Dermis blood vessel endothelial cell (primary cell): ENCODE data around the gene SERPINB2. TPM values are rescaled to one million over a fixed set of nuclear protein-coding genes. Genes with fewer than 3 reads are reported as not detected.

Experiments
- DNase-seq: peaks from one replicate; pipeline ENCODE4 v3.0.0; 2010
- total RNA-seq: library from RNA; depleted of rRNA; stranded (reverse); fragments of >200 nt; gene quantifications from 2 replicates; pipeline ENCODE4 v1.2.3, GENCODE V29; 2014

The SERPINB2 gene, protein sequence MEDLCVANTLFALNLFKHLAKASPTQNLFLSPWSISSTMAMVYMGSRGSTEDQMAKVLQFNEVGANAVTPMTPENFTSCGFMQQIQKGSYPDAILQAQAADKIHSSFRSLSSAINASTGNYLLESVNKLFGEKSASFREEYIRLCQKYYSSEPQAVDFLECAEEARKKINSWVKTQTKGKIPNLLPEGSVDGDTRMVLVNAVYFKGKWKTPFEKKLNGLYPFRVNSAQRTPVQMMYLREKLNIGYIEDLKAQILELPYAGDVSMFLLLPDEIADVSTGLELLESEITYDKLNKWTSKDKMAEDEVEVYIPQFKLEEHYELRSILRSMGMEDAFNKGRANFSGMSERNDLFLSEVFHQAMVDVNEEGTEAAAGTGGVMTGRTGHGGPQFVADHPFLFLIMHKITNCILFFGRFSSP
- not detected in 2 replicates for total RNA-seq

DNA sequence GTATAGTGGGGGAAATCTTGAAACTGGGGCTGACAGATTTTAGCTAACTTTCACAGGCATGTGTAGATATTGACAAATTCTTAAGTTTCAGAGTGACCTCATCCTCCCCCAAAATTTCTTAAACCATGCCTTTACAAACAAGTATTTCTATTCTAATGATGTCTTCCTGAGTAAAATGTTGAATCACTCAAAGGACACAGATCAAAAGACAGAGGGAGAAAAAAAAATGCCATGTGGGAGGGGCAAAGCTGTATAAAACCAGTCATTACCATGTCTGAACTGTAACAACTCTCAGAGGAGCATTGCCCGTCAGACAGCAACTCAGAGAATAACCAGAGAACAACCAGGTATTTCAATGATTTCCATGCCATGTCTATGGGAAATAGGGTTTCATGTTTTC lies at the start of gene SERPINB2:
Gene SERPINB2, plus strand, starts transcription at position 282 of the 400 bp plus-strand sequence. CDS start 3,740 bp downstream, outside the sequence.
- no peak for DNase-seq

DNA sequence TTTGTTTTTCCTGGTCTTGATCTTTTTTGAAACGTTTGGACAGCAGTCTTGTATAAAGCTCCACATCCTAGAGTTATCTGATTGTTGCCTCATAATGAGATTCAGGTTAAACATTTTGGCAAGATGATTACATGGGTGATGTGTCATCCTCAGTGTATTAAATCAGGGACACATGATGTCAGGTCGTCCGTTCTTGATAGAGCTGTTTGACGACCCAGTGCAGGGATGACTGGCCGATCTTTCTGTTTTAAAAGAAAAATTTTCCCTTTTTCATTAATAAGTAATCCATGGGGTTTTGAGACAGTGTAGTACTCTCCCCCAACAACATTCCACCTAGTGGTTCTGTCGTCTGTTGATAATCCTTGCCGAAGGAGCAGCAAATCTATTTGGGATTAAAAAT lies 44.5 kb upstream of the SERPINB2 start:
- DNase-seq, result no peak

DNA sequence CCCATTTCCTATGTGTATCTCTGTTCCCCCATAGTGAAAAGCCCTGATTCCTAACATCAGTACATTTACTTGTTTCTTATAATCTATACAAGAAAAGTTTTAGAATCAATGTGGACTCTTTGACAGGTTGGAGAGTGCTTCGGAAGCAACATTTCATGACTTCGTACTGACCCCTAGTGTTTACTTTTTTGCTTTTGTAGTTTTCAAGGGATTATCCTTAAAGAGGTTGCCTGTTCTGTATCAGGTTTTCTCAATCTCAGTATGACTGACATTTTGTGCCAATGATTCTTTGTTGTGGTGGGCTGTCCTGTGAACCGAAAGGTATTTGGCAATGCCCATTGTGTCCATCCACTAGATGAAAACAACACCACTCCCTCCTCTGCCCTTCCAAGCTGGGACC lies 43.3 kb upstream of the SERPINB2 start:
- DNase-seq, result peak; percentile 47

DNA sequence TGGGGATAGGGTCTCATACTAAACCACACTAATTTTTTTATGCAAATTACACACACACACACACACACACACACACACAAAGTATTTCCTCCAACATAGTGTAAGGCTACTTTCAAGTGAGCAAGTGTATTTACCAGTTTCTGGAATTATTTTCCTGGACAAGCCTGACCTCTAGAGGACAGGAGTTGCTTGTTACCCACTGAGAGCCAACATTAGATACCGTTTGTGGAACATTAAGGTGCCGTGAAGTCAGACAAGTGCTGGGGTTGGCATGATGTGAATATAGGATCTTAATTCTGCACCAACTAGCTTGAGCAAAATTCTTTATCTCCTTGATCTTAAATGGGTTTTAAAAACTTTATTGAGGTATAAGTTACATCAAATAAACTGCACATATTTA lies 39.3 kb upstream of the SERPINB2 start:
- peak; percentile 72 for DNase-seq

DNA sequence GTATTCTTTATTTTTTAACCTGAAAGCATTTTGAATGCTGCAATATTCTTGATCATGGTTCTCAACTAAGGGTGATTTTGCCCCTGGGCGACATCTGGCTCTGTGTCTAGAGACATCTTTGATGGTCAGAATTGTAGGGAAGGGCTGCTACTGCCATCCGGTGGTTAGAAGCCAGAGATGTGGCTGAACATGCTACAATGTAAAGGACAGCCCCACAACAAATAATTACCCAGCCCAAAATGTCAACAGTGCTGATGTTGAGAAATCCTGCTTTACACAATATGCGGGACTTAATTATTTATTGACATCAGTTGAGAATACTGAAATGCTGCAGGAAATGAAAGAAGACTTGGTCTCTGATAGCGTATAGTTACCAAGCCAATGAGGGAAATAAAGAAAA lies 37.5 kb upstream of the SERPINB2 start:
- DNase-seq, result peak; percentile 35

DNA sequence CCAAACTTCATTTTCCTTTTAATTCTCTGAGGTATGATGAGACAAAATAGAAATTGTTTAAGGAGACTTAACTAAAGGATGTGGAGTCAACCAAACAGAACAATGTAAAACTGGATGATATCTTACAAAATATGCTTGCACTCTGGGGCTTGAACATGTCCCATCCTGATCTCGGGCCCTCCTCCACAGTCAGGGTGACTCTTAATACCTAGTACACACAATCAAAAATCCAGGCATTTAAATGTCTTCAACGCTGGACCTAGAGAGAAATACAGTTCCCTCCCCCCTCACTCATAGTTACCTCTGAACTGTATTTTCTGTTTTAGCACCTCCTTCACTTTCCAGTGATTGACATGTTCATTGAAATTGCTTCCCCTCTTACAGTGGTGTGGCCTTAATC lies 36.9 kb upstream of the SERPINB2 start:
- DNase-seq, result no peak

DNA sequence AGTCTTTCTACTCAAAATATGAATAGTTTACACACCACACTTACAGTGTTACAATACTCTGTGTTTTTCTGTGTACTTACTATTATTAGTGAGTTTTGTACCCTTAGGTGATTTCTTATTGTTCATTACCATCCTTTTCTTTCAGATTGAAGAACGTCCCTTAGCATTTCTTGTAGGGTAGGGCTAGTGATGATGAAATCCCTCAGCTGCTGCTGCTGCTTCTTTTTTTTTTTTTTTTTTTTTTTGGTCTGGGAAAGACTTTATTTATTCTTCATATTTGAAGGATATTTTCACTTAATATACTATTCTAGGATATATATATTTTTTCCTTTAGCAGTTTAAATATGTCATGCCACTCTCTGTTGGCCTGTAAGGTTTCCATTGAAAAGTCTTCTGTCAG lies 29.0 kb upstream of the SERPINB2 start:
- no peak for DNase-seq

DNA sequence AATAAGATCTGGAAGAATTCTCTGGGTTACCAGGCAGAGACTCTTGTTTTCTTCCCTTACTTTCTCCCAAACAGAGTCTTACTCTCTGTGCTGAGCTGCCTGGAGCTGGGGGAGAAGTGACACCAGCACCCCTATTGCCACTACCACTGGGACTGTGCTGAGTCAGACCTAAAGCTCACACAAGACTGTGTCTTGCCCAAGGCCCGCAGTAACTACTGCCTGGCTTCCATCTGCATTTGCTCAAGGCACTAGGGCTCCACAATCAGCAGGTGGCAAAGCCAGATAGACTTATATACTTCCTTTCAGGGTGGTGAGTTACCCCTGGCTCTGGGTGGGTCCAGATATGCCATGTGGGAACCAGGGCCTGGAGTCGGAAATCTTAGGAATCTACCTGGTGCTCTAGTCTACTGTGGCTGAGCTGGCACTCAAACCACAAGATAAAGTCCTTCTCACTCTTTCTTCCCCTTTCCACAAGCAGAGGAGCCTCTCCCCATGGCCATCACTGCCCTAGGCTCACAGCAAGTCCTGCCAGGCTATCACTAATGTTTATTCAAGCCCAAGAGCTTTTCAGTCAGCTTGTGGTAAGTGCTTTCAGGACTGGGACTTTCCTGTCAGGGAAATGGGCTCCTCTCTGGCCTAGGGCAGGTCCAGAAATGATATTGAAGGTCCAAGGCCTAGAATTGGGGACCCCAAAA lies 27.6 kb upstream of the SERPINB2 start:
- no peak for DNase-seq

DNA sequence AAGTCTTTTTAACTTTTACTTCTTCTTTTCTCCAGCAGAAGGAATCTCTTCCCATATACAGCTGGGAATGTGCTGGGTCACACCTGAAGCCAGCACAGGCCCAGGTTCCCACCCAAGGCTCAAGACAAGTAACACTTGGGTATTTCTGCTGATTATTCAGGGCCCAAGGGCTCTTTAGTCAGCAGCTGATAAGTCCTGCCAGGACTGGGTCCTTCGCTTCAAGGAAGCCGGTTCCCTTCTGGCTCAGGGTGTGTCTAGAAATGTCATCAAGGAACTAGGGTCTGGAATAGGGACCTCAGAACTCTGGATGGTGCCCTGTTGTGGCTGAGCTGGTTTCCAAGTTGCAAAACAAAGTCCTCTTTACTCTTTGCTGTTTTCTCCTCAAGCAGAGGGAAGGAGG lies 27.0 kb upstream of the SERPINB2 start:
- DNase-seq, result no peak

DNA sequence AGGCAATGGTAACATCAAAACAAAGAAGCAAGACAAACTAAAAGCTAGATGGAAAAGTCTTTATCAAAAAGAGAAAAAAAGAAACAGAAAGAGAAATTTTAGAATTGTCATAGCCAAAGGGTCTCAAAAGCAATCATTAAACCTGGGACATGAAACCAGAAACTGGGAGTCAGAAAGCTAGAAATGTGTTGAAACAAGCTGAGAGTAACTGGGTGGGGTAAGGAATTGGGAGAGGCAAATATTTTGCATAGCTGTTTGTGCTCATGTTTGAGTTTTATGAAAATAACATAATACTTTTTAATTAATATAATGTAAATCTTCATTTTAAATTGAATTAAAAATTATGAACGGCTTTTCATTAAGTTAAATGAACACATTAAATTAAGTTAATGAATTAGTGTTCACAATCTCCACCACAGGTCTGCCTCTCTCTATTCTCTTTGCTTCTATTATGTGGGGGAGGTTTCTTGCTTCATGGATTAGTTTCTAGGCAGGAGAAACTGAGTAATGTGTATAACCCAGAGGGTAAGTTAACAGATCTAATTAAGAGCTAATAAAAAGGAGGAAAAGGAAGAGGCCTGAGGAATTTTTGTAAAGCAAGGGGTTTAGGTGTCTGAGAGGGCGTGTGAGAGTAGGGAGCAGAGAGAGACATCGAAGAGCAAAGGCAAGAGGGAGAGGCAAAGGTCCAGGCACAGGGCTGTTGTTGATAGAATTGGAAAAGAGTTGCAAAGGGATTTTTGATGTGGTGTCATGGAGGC lies 20.0 kb upstream of the SERPINB2 start:
- no peak for DNase-seq

DNA sequence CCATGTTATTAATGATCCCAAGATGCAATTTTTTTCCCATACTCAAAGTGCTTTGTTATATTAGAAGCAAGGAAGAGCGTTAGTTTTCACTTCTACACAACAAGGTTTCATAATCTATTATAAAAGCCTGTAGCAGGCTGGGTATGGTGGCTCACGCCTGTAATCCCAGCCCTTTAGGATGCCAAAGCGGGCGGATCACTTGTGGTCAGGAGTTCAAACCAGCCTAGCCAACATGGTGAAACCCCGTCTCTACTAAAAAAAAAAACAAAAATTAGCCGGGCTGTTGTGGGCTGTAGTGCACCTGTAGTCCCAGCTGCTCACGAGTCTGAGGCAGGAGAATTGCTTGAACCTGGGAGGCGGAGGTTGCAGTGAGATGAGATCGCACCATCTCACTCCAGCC lies 19.0 kb upstream of the SERPINB2 start:
- DNase-seq, result no peak

DNA sequence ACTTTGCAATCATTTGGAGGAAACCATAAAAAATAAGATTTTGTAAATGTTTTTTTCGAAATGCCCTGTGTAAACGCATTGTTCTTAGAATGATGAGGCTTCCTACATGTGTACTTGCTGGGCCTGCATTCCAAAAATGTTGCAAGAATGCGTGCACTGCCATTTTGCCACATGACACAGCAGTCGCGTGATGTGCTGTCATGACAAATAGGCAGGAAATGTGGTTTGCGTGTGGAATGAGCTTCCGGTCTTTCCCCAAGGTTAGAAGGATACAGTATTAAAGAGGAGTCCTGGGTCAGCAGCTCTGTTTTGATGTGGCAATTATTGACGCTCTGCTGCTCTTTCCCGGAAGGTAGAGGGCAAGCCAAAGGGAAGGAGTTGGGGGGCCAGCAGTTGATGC lies 18.1 kb upstream of the SERPINB2 start:
- peak; percentile 25 for DNase-seq

DNA sequence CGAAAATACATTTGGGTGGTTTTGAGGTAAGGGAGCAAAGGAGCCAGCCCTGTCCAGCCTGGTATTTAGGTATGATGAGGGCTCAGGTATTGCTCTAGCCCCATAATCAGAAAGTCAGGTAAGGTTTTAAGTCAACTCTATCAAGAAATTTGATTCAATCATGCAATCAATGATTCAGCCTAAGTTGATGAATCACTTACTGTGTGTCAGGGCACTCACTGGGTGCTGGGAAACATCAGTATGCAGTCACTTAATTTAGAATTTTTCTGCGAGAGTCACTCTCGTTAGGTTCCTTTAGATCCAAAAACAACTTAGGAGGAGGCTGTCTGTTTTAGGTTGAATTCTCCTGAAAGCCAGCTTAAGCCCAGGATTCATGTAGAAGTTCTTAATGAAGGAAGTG lies 17.7 kb upstream of the SERPINB2 start:
- no peak for DNase-seq

DNA sequence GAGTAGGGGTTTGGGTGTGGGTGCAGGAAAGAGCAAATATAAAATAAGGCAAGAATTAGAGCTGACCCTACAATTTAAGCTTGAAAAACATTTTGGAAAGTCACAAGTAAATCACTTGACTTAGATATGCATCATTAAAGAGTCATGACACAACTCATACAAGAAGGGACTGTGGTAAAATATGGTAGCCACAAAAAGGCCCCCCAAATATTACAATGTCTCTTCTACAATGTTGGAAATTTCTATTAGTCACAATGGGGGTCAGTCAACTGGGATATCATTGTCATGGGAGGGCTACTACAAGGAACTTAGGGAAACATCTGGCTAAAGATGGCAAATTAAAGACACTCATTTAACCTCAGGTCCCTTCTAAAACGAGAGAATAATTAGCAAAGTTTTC lies 15.7 kb upstream of the SERPINB2 start:
- DNase-seq, result no peak

DNA sequence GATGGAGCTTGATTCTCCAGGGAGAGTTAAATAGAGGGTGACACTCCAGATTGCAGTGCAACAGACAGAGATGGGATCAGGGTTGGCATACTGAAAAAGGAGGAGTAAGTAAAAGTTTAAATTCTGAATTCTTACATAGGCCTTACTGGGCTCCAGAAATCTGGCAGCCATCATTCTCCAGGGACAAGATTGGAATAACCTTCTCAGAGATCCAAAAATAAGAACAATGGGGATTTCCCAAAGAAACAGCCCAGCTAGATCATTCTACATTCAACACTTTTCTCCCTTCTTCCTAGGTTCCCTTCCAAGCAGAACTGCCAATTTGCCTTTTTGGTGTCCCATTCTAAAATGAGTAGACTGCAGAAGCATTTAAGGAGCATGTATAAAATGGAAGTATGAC lies 14.9 kb upstream of the SERPINB2 start:
- no peak for DNase-seq

DNA sequence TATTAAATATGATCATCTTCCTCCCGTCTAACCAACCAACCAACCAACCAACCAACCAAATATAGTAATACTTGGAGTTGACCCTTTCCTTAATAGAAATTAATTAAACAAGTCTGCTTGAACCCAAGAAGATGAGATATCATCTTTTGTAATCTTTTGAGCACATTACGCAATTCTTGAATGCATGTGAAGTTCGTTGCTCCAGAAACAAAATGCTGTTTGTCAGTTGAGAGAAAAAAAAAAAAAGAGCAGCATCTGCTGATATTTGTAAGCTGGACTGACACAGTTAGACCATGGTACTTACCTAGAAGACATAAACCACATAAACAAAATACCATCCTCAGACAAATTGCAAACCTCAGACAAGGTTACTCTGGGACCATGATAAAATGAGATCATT lies 9.2 kb upstream of the SERPINB2 start:
- no peak for DNase-seq

DNA sequence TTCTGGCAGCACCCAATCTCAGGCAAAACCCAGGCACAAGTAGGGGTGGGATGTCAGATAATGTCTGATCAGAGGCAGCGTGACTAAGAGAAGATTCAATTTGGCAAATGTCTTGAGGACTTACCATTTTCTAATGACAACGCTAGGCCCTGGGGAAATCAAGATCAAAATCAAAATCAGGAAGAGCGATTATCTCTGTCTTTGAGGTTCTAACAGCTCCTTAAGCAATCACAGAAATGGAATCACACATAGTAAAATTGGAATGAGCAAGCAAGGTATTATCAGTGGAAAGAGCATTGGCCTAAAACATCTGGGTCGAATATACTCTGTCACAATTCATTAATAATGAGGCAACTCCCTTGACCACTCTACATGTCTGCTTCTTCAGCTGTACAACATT lies 8.6 kb upstream of the SERPINB2 start:
- DNase-seq, result no peak

DNA sequence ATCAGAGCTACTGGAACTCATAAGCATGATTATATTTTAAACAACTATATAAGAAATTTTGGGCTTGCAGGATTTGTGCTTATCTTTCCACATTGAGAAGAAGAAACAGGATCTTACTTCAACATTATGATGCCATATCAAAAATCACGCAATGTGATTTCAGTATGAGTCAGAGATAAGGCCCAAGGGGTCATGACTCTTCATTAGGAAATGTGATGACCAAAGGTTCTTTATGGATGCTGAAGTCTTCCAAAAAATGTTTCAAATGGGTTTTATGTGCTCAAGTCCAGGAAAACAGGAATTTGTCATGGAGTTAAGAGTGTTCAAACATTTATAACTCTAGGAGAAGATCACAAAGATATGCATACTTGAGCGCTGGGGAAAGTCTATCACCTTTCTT lies 7.8 kb upstream of the SERPINB2 start:
- DNase-seq, result peak; percentile 37

DNA sequence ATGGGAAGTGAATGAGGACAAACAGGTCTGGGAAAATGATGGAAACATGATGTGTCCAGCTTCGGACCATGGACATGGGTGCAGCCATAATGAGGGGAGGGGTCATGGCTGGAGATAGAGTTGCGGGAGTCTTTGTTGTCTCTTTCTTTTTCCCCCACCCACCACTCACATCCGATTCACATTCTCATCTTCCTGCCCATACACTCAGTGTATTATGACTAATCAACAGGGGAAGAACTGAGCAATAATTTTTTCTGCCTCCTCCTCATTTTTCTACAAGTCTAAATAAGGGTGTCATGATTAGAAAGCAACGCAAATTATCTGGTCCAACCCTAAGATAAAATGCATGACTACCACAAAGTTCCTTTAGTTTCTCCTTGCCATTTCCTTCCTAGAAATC lies 5.7 kb upstream of the SERPINB2 start:
- DNase-seq, result peak; percentile 30

DNA sequence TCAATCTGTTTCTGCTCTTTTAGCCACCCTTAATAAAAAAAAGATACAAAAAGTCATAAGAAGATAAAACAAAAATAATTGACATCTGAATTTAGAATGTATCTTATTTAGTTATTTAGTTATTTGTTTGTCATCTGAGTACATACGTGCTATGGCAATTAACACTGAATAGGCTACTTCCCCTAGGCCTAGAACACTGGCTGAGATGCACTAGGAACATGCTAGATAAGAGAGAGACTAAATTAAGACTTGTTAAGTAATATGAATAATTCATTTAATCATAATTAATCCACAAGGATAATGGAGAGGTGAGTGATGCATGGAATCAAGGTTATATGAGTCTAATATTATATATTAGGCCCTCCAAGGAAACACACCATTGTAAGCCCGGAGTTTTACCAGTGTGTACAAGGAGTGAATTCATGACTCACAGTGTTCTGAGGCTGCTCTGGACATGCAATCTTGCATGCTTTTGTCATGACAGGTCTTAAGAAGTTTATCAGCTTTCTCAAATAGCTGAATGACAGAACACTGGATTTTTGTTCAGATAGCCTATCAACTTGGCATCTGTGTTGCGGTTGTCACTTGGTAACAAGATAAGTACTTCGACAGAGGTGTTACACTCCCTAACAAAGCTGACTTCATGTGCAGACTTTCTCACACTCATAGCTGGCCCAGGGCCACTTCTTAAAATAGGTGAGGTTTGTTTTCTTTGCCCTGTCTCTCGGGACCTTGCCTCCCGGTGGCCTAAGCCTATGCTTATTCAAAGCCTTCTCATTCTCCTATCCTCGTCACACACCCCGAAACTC lies 5.0 kb upstream of the SERPINB2 start:
- DNase-seq, result peak; percentile 75

DNA sequence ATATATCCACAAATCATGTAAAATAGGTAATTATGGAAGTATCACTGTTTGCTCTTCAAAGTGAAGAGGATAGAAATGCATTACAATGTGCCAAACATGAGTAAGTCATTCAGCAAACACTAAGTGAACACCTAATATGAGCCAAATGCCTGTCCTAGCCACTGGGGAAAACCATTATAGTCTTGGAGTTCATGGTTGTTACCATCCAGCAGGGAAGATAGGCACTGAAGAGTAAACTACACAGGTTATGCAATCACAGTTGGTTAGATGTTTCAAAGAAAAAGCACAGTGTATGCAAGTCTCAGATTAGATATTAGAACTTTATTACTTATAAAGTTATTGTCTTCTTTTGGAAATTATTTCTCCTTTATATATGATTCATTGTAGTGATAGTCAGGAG lies 3.9 kb upstream of the SERPINB2 start:
- DNase-seq, result no peak

DNA sequence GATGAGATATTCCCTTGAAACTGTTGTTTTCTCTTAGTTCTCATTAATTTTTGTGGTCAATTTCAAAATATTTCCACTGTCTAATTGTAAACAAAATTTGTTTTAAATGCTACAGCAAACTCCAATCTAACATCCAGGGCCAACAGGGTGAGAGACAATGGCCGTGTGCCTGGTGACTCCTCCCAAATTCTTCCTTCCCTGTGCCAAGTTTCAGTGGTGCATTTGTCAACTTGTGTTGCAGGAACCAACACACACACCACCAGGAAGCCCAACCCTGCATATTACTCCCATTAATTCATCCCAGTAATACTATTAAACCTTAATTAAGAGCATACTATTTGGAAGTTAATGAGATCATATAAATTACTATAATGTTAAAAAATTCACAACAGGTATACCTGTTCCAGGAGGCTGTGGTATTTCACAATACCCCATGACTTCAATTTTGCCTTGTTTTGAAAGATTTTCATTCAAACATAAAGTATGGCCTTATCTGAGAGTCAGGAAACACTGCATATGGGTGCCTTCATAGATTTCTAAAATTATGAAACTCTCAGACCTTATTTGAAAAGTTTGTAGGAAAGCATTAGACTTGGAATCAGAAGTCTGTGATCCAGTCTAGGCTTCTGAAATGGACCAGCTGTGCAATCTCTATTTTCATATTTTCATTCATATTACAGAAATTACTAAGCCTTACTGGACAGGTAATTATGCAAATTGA lies 1.1 kb downstream of the SERPINB2 start:
- no peak for DNase-seq
